Common myeloid progenitor, CD34-positive (primary cell): Measurements from ENCODE around the gene HDAC4.

ENCODE experiments used
- CTCF ChIA-PET: fragments of 350-600 bp; sonication (Branson Sonifier 250); formaldehyde crosslinking; loops from one replicate; lab custom pipeline; 2021; ENCODE audit warnings: antibody characterized with exemption; lab: Charles Lee
- POLR2A ChIA-PET: fragments of 350-600 bp; sonication (Branson Sonifier 250); formaldehyde crosslinking; loops from one replicate; lab custom pipeline; 2021; ENCODE audit warnings: antibody characterized with exemption; lab: Charles Lee
- DNase-seq, 3 donors: peaks; one replicate each; pipeline versions ENCODE4 v3.0.0 to v3.0.0-alpha.2; 2013
- H3K27ac ChIP-seq, 2 experiments: 1 replicate in 1 of 2; 2 replicates in 1 of 2; pipeline ENCODE4 v1.7.0; 2013; ENCODE audit warnings: inconsistent platforms in 2 of 2, low read length in 2 of 2, mild to moderate bottlenecking in 2 of 2, low read depth in 1 of 2, moderate library complexity in 1 of 2; ENCODE audit not compliant: severe bottlenecking in 2 of 2, insufficient read depth in 1 of 2, poor library complexity in 1 of 2
- H3K27me3 ChIP-seq, 5 experiments: replicated peaks in 2 of 5; 1 replicate in 3 of 5; 2 replicates in 2 of 5; pipeline versions ENCODE4 v1.6.1 to v1.7.0; 2013; ENCODE audit warnings: low read length in 4 of 5, mild to moderate bottlenecking in 2 of 5, moderate library complexity in 2 of 5, inconsistent platforms in 1 of 5; ENCODE audit not compliant: insufficient read depth in 5 of 5, control insufficient read depth in 4 of 5
- H3K36me3 ChIP-seq, 4 experiments: 1 replicate in 2 of 4; 2 replicates in 2 of 4; pipeline versions ENCODE4 v1.6.1 to v1.7.0; 2013; ENCODE audit warnings: low read length in 3 of 4, control low read depth in 1 of 4, mild to moderate bottlenecking in 1 of 4; ENCODE audit not compliant: control insufficient read depth in 4 of 4, insufficient read depth in 4 of 4
- H3K4me1 ChIP-seq, 4 experiments: 1 replicate in 3 of 4; 2 replicates in 1 of 4; pipeline versions ENCODE4 v1.6.1 to v1.7.1; 2013; ENCODE audit warnings: low read length in 3 of 4, mild to moderate bottlenecking in 3 of 4, control low read depth in 1 of 4, inconsistent platforms in 1 of 4, moderate library complexity in 1 of 4; ENCODE audit not compliant: control insufficient read depth in 4 of 4, insufficient read depth in 4 of 4; ENCODE audit errors: control extremely low read depth in 1 of 4
- H3K4me3 ChIP-seq, 7 experiments: 1 replicate in 4 of 7; 2 replicates in 3 of 7; pipeline versions ENCODE4 v1.5.1 to v1.7.0; 2013; ENCODE audit warnings: mild to moderate bottlenecking in 7 of 7, low read length in 6 of 7, moderate library complexity in 6 of 7, inconsistent platforms in 2 of 7, low read depth in 2 of 7, control low read depth in 1 of 7; ENCODE audit not compliant: insufficient read depth in 4 of 7, control insufficient read depth in 1 of 7; ENCODE audit errors: extremely low read depth in 1 of 7
- H3K9me3 ChIP-seq, 5 experiments: 1 replicate in 4 of 5; 2 replicates in 1 of 5; pipeline versions ENCODE4 v1.6.1 to v1.7.1; 2013; ENCODE audit warnings: low read length in 4 of 5, mild to moderate bottlenecking in 2 of 5, inconsistent platforms in 1 of 5, low read depth in 1 of 5, moderate library complexity in 1 of 5; ENCODE audit not compliant: control insufficient read depth in 4 of 5, insufficient read depth in 2 of 5; ENCODE audit errors: control extremely low read depth in 1 of 5
- WGBS: methylation state at CpG from one replicate; pipeline ENCODE4 v1.1.5; 2013; ENCODE audit not compliant: insufficient coverage; 5-methylcytosine and 5-hydroxymethylcytosine counted together

HDAC4 gene

GRCh38 chr2:239378021-239378917 lies 22.6 kb downstream of the HDAC4 start:
- H3K36me3 ChIP-seq: peaks cover 0 to 9% (median 1%) of the 10 kb centered on the region in 4 experiments
- no peak overlapping the region for H3K27ac ChIP-seq
- WGBS: 93% methylated on average over 35 of the region's 36 CpGs
- CTCF ChIA-PET: no interaction called here
- H3K27me3 ChIP-seq: no peaks in the 10 kb centered on the region
- H3K9me3 ChIP-seq: no peaks in the 10 kb centered on the region
- no peak for DNase-seq
- H3K4me3 ChIP-seq: no peak overlapping the region
- POLR2A ChIA-PET: no interaction called here
- peaks cover 6 to 15% (median 13%) of the 10 kb centered on the region in 4 experiments for H3K4me1 ChIP-seq

- CTCF ChIA-PET: no interaction called here
These were observed 23.2 kb downstream of the HDAC4 start for GRCh38 chr2:239377591-239377990.

DNA sequence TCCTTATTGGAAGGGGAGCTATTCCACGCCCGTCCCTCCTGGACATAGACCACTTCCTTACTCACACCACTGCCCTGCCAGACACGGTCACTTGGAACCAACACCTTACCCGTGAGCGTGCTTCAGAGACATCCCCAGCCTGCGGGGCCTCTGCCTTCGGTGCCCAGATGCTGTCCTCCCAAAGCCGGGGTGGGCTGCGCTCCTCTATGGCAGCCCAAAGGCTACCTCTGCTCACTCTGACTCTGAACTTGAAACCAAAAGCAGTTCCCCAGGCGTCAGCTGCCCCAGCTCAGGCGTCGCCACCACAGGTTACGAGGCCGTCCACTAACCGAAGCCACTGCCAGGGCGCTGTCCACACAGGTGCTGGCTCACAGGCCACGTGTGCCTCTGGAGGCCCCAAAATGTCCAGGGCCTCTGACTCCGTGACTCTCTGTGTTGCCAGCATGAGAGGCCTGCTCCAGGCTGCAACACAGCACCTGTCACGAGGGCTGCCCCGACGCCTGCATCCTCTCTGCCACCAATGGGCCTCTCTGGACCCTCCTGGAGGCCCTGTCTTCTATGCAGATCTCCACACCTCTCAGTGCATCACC lies 23.8 kb downstream of the HDAC4 start:
- Histone ChIP-seq H3K4me3 (no peak overlapping the region), H3K4me1 (peaks cover 6 to 15% (median 13%) of the 10 kb centered on the region in 4 experiments), H3K9me3 (no peaks in the 10 kb centered on the region), H3K27me3 (no peaks in the 10 kb centered on the region), H3K36me3 (peaks cover 0 to 9% (median 1%) of the 10 kb centered on the region in 4 experiments), H3K27ac (no peak overlapping the region)
- no peak for DNase-seq
- ChIA-PET CTCF (no interaction called here), POLR2A (no interaction called here)
- 95% methylated on average over 18 of the region's 21 CpGs for WGBS

More at GRCh38 chr2:239377591-239377990, 23.2 kb downstream of the HDAC4 start:
- POLR2A ChIA-PET: no interaction called here
- Histone ChIP-seq H3K4me1 (peaks cover 6 to 15% (median 13%) of the 10 kb centered on the region in 4 experiments), H3K27ac (no peak overlapping the region), H3K36me3 (peaks cover 0 to 9% (median 1%) of the 10 kb centered on the region in 4 experiments), H3K4me3 (no peak overlapping the region), H3K9me3 (no peaks in the 10 kb centered on the region), H3K27me3 (no peaks in the 10 kb centered on the region)
- 98% methylated on average over 10 of the region's 10 CpGs for WGBS
- DNase-seq: no peak

- no peak for DNase-seq
- Histone ChIP-seq H3K36me3 (peaks cover 0 to 9% (median 1%) of the 10 kb centered on the region in 4 experiments), H3K4me3 (no peak overlapping the region), H3K9me3 (no peaks in the 10 kb centered on the region), H3K4me1 (peaks cover 6 to 13% (median 9%) of the 10 kb centered on the region in 4 experiments), H3K27me3 (no peaks in the 10 kb centered on the region), H3K27ac (no peak overlapping the region)
- CTCF ChIA-PET: no interaction called here
- WGBS: 100% methylated on average over 8 of the region's 13 CpGs
- POLR2A ChIA-PET: no interaction called here
These were observed 24.5 kb downstream of the HDAC4 start for GRCh38 chr2:239376351-239376750.

DNA sequence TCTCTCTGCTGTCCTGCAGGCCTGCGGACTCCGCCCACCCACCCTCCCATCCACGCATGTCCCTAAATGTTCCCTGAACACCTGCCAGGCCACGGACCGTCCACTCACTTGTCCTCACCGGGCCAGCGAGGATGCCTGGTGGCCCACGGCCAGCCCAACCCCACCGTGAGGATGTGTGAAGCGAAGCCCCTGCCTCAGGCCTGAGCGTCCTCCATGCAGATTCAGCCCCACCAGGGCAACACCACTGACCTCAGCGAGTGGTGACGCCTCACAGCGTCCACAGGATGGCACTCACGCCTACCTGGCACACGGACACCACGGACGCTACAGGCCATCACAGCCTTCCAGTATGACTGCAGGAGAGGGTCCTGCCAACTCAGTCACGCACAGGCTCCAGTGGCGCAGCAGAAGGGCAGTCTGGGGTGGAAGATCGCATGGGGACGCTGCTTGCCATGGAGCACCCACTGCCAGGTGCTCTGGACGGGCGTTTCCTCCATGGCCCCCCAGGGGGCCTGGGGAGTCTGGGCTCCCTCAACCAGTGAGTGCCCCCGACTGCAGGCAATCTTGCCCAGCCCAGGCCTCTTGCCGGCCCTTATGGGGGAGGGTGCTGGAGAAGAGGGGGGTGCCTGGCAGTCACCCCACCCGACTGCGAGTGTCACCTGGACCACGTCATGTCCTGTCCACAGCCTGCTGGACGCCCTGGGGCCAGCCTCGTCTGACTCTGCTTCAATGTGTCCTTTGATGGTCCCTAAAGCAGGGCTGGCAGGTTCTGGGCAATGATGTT lies 25.4 kb downstream of the HDAC4 start:
- Histone ChIP-seq H3K27me3 (no peaks in the 10 kb centered on the region), H3K4me1 (peaks cover 0 to 6% (median 2%) of the 10 kb centered on the region in 4 experiments), H3K9me3 (no peaks in the 10 kb centered on the region), H3K36me3 (peaks cover 0 to 9% (median 1%) of the 10 kb centered on the region in 4 experiments), H3K4me3 (no peak overlapping the region), H3K27ac (no peak overlapping the region)
- over 99% methylated on average over 25 of the region's 31 CpGs for WGBS
- POLR2A ChIA-PET: no interaction called here
- CTCF ChIA-PET: no interaction called here
- DNase-seq: no peak

DNA sequence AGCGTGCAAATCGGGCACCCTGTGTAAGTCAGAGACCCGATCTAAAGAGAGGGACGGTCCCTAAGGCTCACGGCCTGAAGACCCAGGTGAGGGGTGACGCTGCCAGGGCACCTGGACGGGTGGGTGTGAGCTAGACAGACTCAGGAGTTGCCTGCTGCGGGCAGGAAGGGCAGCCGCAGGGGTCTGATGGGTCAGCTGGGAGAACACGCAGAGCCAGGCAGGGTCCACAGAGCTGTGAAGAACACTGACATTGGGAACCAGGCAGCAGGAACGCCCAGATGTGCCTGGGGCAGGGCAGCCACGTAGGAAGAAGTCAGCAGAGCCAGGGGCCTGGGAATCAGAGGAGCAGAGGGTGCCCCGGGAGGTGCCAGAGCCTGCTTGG lies 25.9 kb downstream of the HDAC4 start:
- Histone ChIP-seq H3K27ac (no peak overlapping the region), H3K4me3 (no peak overlapping the region), H3K4me1 (peaks cover 0 to 6% (median 0%) of the 10 kb centered on the region in 4 experiments), H3K9me3 (no peaks in the 10 kb centered on the region), H3K36me3 (peaks cover 0 to 9% (median 1%) of the 10 kb centered on the region in 4 experiments), H3K27me3 (no peaks in the 10 kb centered on the region)
- ChIA-PET POLR2A (no interaction called here), CTCF (no interaction called here)
- 96% methylated on average over 11 of the region's 13 CpGs for WGBS
- no peak for DNase-seq
